NT2/D1 (cell line): ENCODE measurements around the gene ASIC2.

Source experiments
- SUZ12 ChIP-seq: IDR thresholded peaks from 2 replicates; pipeline ENCODE4 v1.6.1; 2011; ENCODE audit not compliant: insufficient read length, insufficient read depth; ENCODE audit errors: extremely low read depth
- YY1 ChIP-seq: IDR thresholded peaks from 2 replicates; pipeline ENCODE4 v1.6.1; 2011; ENCODE audit not compliant: insufficient read length, insufficient read depth
- ZNF274 ChIP-seq: IDR thresholded peaks from 2 replicates; pipeline ENCODE4 v1.6.1; 2011; ENCODE audit warnings: mild to moderate bottlenecking, low read depth, low read length

DNA sequence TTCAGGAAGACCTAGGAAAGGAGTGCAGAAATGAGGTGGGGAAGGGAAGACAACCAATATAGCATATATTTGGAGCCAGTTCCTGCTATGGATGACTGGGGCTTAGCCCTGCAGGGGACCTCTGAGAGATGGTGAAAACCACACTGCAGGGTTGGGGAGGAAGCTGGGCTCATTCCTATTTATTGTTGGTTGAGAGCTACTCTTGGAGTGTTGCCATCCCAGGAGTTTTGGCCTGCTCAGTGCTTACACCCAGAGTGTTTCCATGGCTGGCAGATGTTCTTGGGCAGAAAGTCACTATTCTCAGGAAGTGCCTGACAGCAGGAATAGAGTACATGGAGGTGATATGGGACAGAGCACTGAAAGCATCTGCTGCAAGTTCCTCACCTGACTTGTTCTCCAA is 155.7 kb downstream of the ASIC2 start:
- TF ChIP-seq YY1 (no peak), ZNF274 (no peak), SUZ12 (no peak)
